ENCODE data around the gene GPA33.

GRCh38 chr1:167086033-167086432 is 4.1 kb downstream of the GPA33 start:
- TF ChIP-seq CTCF (IDR thresholded peaks at IDR 0.05; ENCODE audit: insufficient read depth, low read length), result no peak
- no peak for TF ChIP-seq POLR2AphosphoS5 (IDR thresholded peaks at IDR 0.05; ENCODE audit: low read depth)
- no peak for TF ChIP-seq REST (IDR thresholded peaks at IDR 0.05; ENCODE audit: insufficient replicate concordance, low read depth)
- no peak for TF ChIP-seq SPI1 (IDR thresholded peaks at IDR 0.05; ENCODE audit: borderline replicate concordance, low read depth)
- no peak for TF ChIP-seq GABPA (IDR thresholded peaks at IDR 0.05; ENCODE audit: low read depth)

Measured in HL-60 (cell line).